GOT3 (cell line): Measurements from ENCODE around the gene PDGFRB.

Experiments used
- DNase-seq: peaks from one replicate; lab custom pipeline; 2025; ENCODE audit warnings: mixed read lengths; lab: John Stamatoyannopoulos, UW

Gene PDGFRB

DNA sequence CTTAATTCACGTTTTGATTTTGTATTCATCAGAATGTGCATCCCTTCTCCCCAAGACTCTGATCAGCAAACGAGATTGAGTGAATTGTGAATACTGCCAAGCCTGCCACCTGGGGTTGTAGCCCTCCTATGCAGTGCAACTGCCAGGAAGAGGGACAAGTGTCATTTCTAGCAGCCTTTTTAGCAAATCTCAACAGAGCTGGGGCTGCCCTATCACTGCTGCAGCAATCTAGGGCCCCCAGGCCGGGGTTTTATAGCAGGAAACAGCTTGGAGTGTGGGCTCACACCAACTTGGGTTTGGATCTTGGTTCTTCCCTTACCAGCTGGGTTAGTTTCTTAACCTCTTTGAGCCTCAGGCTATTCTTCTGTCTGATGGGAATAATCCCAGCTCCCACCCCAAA is 73.3 kb downstream of the PDGFRB start:
- no peak for DNase-seq

DNA sequence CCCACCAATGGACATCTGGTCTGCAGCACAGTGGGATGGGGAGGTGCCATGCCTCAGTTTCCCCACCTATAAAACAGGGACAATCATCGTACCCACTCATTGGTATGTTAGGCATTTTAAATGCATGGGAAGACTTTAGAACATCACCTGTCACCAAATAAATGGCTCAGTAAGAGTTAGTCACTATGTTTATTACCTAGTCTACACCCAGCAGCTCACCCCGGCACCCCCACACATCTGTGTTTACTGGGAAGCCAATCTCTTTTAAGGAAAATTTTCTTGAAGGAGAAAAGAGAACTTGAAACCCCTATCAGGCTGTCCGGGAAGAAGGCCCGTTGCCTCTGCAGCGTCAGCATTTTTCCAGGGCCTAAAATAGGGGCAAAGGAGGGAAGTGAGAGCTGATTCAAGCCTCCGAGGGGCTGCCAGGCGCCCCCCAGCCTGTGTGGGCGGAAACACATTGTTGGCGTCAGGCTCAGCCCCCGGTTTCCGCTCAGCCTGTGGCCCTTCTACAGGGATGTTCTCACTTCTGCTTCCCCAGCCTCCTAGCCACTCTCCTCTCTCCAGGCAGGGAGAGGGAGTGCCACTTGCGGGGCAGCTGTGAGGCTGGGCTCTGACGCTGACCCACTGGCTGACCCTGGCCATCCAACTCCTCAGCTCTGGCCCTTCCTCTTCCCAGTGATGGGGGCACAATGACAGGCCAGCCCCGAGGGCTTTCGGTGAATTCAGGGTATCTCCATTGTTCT is 73.9 kb downstream of the PDGFRB start:
- DNase-seq: no peak

DNA sequence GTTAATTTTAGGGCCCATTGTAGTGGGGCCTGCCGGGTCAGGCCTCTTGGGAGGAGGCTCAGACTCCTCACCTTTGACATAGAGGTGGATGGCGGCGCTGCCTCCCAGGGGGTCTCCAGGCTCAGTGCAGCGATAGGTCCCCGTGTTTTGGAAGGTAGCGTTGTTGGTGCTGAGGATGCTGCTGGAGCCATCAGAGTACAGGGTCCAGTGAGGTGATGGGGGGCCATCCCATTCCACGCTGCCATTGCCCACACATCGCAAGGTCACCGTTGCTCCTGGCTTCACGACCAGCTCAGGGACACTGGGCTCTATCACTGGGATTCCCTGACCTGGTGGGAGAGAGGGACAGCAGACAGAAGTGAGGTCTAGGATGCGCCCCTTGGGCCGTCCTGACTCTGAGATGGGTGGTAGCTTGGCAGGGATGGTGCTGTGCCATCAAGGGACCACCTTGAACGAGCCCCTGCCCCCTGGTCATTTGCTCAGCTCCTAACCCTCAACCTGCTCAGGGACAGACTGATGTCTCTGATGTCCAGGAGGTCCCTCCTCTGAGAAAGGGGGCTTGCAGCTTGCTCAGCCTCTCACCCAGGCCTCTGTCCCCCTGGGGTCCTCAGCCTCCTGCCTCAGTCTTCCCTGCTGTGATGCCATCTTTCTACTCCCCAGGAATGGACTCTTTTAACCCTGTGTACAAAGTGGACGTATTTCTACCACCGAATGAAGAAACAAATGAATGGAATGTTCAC is 74.8 kb downstream of the PDGFRB start:
- DNase-seq: no peak

DNA sequence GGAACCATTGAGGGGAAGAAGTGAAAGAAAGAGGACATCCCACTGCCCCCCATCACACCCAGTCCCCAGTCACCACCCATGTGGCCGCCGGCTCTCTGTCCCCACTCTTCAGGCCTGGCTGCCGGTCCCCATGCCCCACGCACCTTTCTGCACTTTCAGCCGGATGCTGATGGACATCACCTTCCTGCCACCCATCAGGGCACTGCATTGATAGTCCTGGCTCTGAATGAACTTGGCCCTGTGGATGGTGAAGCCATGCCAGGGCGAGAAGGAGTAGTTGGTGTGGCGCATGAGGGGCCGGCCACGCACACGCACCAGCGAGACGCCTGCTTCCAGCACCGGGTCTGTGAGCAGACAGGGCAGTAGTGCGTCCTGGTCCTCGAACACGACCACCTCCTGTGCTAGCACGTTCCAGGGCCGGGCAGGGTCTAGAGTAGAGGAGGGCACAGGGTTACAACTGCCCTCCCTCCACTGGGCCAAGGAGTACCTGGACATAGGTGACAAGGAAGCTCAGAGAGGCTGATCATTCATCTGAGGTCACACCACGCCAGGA is 75.7 kb downstream of the PDGFRB start:
- no peak for DNase-seq

DNA sequence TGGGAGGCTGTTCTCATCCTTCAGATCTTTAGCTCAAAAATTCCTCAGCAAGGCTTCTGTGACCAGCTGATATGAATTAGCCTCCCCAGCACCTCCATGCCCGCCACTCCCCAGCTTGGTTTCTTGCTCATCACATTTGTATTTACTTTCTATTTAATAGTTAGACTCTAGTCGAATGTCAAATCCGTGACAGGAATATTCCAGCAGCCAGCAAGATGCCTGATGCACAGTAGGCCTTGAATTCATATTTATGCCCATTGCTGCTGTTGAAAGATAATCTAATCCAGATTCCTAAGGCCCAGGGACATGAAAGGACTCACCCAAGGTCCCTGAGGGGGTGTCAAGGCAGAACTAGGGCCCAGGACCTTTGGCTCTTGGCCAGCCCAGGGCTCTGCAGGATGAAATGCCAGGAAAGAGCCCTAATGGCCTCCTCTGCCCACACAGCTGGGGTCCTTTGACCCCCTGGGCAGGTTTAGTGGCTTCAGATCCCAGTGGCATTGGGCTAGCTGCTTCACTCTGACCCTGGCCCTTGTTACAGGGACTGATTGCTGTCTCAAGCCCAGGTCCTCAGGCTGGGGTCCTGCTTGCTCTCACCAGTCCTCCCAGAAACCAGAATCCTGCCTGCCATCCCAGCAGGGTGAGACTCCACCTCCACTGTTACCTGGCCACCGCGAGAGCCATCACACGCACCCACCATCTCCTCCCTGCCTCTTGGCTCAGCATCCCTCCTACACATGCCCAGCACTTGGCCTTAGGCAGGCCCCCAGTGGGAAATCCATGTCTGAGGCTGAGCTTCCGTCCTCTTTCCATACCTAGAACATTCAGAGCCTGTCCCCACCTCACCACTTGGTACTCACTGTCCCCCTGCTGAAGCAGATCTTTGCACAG is 76.6 kb downstream of the PDGFRB start:
- DNase-seq: no peak

DNA sequence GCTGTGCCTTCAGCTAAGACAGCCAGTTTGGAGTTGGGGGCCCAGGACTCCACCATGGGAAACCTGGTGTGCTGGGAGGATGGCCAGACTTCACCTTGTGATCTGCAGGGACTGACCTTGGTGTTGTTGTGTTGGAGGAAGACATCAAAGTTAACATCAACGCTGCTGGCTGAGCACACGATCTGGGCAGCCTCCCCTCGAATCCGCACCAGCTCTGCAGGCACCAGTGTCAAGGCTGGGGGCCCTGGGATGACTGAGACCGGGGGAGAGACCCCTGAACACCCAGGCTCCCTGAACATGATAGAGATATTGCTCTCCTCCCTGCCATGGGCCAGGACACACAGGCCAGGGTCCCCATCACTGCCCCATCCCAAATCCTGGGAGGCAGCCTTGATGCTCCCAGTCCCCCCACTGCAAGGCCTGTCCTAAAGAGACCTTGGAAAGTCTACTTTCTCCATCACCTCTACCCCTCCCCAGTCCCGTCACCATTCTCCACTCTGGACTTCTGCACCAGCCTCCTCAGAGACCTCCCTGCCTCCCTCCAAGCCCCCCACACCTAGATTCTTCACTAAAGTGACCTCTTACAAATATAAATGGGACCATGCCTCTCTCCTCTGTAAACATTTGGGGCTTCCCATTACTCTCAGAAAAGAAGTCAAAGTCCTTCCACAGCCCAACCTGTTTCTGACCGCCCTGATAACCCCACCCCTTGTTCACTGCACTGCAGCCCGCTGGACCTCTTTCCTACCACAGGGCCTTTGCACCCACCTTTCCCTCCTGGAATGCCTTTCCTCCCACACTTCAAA is 77.4 kb downstream of the PDGFRB start:
- DNase-seq: no peak

DNA sequence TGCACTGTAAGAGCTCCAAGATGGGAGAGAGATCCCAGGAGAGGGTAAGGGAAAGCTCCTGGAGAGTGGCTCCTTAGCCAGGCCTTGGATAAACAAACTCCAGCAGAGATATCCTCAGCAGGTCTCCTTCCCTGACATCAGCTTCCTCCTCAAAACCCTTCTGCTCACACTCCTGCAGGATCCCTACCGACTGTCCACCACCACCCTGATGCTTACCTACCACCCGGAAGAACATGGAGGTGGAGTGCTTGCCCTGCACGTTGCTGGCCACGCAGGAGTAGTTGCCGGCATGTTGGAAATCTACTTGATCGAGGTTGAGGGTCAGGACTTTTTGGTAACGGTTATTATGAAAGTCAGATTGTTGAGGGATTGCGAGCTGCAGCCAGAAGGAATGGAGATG is 78.6 kb downstream of the PDGFRB start:
- DNase-seq: no peak

DNA sequence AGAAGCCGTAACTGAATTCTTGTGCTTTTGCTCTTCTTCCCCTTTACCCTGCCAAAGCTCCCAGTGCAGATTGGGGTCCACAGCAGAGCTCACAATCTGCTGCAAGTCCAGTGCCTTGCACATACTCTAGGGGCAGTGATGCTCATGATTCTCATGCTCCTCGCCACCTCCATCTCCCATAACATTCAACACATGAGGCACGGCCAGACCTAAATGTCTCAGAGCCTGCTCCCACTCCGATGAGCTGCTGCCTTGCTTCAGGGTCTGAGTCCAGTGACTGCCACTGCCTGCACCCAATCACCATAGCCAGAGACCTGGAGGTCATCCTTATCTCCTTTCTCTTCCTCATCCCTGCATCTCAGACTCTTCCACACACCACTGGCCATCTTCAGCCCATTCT is 79.8 kb downstream of the PDGFRB start:
- DNase-seq: no peak

DNA sequence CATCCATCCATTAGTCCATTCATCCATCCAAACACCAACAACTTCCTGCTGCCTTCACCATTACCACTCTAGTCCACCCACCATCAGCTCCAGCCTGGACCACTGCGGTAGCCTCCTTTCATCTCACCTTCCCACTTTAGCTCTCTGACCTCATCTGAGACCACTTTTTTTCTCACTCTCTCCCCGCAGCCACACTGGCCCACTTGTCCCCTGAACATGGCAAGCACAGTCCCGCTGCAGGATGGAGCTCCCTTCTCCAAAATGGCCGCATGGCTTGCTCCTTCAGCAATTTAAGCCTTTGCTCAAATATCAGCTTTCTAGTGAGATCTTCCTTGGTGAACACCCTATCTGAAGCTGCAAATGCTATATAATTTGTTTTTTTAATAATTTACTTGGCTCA is 80.4 kb downstream of the PDGFRB start:
- DNase-seq: no peak

DNA sequence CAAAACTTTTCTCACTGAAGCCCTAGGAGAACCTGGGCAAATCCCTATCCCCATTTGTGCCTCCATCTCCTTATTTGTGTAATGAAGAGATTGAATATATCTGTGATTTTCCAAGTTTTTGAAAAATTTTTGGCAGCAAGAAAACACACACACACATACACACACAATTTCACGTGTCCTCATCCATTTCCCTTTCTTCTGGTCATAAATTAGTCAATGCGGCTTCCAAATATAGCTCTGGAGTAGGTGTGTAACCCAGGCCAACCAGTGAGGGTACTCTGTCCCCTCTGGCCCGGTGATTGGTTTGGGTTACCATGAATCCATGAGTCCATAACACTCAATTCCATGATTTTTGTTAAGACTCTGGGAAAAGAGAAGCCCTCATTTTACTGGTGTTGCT is 82.0 kb downstream of the PDGFRB start:
- DNase-seq: no peak

DNA sequence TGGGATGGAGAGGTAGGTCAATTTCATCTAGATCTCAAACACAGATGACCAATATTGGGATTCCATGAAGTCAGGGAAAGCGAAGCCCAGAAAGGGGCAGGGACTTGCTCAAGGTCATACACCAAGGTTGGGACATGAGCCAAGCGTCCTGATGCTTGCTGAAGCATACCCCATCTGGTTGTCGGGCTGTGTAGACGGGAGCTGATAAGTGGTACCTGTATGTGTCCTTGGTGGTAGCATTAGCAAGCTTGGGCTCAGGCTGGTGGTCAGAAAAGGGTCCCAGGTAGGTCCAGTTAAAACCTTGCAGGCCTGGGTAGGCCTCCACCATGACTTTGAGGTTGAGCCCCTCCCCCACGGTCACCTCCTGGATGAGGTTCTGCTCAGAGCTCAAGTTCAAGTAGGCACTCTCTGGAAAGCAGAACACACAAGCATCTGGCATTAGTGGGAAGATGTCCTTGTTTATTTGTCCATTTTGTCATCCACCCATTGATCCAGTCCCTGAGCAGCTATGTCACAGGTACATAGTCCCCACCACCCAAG is 82.5 kb downstream of the PDGFRB start:
- DNase-seq: no peak

DNA sequence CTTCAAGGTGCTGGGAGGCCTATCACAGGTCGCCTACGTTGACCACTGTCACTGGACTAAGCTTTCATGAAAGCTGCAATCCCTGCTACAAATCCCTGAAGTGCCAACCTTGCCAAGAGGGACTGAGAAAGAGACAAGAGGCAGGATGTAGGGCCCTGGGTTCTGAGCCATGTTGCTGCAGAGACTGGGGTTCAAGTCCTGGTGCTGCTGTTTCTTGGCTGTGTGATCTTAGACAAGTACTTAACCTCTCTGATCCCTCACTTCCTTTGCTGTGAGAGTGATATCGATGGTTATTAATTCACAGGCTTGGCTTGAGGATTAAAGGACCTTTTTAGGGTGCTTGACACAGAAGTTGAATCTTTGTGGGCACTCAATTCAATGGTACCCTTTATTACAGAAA is 84.8 kb downstream of the PDGFRB start:
- DNase-seq: no peak

DNA sequence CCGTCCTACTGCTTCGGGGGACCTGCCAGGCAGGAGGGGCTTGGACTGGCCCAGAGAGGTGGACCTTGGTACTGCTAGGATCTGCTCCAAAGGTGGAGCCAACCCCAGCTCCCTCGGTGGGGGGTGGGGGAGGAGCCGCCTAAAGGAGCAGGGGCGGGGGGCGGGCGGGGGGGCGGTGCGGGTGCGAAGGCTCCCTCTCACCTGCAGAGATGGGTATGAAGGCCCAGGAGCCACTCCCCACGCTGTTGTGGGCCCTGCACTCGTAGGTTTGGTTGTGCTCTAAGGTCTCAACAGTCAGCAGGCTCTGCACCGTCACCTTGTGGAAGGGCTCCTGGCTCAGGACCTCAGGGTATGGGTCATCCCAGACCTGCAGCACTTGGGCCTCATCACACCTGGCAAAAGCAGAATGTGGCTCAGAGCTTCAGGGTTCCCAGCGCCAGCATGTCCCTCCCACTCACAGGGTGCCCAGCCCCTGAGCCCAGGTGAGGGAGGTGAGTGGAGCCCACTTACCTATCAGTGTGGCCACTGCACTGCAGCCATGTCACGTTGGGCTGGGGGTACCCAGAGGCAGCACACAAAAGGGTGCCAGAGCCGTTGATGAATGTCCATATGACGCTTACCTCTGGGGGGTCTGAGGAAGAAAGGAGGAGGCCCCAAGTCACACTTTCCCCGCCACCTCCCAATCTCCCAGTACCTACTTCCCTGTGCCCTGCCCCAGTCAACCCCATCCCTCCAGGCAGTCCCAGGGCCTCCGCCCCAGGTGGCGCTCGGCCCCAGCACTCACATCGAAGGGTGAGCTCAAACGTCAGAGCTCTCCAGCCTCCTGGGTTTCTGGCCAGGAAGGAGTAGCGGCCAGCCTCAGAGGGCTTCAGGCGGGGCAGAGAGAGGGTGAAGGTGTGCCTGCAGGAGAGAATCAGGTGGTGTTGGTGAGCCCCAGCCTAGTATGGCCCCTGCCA is 85.7 kb downstream of the PDGFRB start:
- no peak for DNase-seq

DNA sequence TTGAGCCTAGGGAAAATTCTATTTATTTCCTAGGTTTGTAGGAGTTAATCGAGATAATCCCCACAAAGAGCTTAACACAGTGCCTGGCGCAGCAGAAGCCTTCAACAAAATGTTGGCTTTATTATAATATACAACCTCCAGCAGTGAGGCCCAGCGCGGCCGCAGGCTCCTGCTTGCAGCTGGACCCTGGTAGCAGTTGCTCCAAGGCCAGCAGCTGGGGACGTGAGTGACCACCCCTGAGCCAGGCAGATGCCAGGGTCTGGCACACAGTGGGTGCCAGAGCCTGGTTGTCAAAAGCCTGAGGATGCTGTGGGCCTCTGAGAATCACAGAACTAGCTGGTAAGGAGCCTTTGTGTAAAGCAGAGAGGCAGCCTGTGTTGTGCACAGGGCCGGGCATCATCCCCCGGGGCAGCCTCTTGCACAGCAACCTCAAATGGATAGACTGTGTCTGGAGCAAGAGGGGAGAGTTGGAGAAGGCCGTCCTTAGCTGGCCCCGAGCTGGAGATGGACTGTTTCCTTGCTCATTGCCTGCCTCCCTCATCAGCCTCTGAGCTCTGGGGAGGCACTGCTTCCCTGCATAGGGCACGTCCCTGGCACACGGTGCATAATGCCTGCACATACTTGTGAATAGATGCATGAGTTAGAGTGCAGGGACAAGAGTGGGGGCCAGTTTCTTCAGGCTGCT is 86.5 kb downstream of the PDGFRB start:
- no peak for DNase-seq

DNA sequence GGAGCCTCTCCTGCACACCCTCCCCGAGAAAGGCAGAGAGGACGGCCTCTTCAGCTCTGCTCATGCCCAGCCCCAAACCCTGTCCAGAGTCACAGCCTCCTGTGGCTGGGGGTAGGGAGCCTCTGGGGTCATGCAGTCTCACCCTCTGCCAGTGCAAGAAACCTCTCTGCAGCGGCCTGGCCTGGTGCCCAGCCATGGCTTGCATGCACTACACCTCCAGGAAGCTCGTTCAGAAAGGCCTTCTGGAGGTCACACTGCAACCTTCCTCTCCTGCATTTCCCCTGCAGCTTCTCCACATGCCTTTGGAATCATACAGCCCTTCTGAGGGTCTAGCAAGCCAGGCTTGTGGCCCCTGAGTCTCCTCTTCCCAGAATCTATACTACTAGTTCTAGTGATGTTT is 87.2 kb downstream of the PDGFRB start:
- DNase-seq: no peak

DNA sequence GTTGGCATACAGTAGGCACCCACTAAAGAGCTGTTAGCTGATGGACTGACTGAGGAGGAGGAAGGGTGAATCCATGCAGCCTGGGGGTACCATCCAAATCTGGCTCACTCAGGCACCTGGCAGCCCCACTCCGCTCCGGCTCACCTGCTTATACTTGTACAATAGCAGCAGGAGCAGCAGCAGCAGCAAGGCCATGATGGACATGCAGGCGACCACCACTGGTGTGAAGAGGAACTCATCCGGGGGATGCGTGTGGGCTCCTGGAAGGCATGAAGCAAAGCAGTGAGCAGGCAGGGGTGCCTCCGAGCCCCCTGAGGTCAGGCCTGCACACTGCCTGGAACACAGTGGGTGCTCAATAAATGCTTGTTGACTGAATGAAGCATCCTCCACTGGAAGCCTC is 87.6 kb downstream of the PDGFRB start:
- no peak for DNase-seq

DNA sequence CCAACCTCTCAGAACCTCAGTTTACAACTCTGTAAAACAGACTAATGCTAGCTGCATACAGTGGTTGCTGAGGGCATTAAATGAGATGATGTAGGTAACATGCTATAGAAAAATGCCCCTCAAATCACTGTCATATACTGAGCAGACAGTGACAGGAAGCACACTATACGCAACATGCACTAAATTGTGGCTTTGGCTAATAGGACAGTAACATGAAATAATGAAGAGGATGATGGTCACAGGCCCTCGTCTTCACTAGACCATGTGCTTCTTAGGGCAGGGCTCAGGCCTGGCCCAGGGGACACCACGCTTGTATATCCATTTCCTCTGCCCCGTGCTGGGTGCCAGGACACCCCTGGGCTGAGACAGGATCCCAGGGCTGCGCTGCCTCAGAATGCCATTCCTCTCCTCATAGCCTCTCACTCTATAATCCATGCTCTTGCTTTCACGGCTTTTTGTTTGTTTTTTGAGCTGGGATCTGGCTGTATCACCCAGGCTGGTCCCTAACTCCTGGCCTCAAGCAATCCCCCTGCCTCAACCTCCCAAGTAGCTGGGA is 88.2 kb downstream of the PDGFRB start:
- DNase-seq: no peak

DNA sequence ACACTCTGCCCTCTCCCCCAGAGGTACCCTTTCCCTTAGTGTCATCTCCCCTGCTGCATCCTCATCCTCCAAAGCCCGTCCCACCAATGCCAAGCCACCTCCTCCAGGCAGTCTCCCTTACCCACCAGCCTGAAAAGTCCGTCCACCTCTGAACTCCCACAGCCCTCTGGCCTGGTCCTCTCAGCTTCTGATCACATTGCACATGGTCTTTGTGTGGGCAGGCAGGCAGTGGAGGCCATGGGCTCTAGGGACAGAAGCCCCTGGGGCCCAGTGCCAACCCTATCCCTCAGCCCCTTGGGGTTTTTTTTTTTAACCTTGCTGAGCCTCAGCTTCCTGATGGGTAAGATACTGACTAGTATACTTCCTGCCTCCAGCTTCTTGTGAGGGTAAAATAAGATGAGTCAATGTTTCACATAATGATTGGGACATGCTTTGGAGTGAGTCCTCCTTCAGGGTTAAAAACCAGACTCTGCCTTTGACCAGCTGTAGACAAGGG is 88.7 kb downstream of the PDGFRB start:
- DNase-seq: no peak

DNA sequence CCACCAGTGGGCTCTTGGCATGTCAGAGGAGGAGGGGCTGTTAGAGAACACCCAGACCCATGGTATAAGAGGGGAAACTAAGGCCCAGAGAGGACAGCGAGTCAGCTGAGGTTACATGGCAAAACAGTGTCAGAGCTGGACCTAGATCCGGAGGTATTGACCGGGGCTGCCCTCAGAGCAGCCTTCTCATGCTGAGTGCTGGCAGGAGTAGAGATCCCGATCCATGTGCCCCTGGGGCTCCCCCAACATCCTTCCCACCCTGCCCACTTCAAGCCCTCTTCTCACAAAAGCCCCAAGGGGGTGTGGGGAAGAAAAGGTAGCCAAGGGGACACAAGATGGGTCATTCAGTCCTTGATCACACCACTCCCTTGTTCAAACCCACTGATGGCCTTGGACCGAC is 89.2 kb downstream of the PDGFRB start:
- DNase-seq: no peak
